Spinal cord (tissue), 10 donors: ENCODE results near the gene SMIM15. TPM values are rescaled to one million over a fixed set of nuclear protein-coding genes. Genes with fewer than 3 reads are reported as not detected.

Experiments
- DNase-seq, 6 donors: peaks; one replicate each; pipeline versions ENCODE4 v3.0.0 to v3.0.0-alpha.2; 2013 to 2015; ENCODE audit warnings: low spot score in 6 of 6, low read depth in 4 of 6
- H3K27ac ChIP-seq: one replicate; pipeline ENCODE4 v1.5.1; 2013; ENCODE audit warnings: low read depth, low read length, control low read depth
- H3K27me3 ChIP-seq: one replicate; pipeline ENCODE4 v1.6.1; 2013; ENCODE audit warnings: low read length; ENCODE audit not compliant: control insufficient read depth, insufficient read depth
- H3K36me3 ChIP-seq: one replicate; pipeline ENCODE4 v1.6.1; 2013; ENCODE audit warnings: low read length; ENCODE audit not compliant: control insufficient read depth, insufficient read depth
- H3K4me1 ChIP-seq: one replicate; pipeline ENCODE4 v1.6.1; 2013; ENCODE audit warnings: low read length; ENCODE audit not compliant: control insufficient read depth, insufficient read depth
- H3K4me3 ChIP-seq: one replicate; pipeline ENCODE4 v1.5.1; 2013; ENCODE audit warnings: low read depth, low read length, control low read depth
- H3K9me3 ChIP-seq: one replicate; pipeline ENCODE4 v1.6.1; 2013; ENCODE audit warnings: low read length; ENCODE audit not compliant: control insufficient read depth, insufficient read depth
- WGBS: methylation state at CpG from one replicate; pipeline ENCODE4 v1.1.5; 2013; ENCODE audit warnings: missing lambda C conversion rate; ENCODE audit not compliant: insufficient coverage; 5-methylcytosine and 5-hydroxymethylcytosine counted together
- polyA plus RNA-seq, 2 donors: library from polyadenylated mRNA; unstranded; fragments of 120-200 nt; gene quantifications; one replicate each; pipeline ENCODE4 v1.2.1, GENCODE V29; 2013; ENCODE audit not compliant: insufficient read length in 2 of 2
- total RNA-seq, 2 donors: library from RNA; depleted of rRNA in 1 of 2; stranded (reverse); fragments of 120-200 nt in 1 of 2; fragments of >200 nt in 1 of 2; gene quantifications; one replicate each; pipeline versions ENCODE4 v1.2.3 to v1.2.4, GENCODE V29; 2013 to 2014
- donor health status: healthy.

Gene SMIM15
- total and polyA plus RNA-seq, 4 donors: 30.6 to 58.6 (median 43.0) TPM

GRCh38 chr5:61167382-61167781, 5.1 kb upstream of the SMIM15 start:
- no peak overlapping the region for H3K4me3 ChIP-seq
- H3K27ac ChIP-seq: no peak overlapping the region
- no peaks in the 10 kb centered on the region for H3K36me3 ChIP-seq
- DNase-seq: peak in 3 of 6 donors; percentile 17 to 84 (median 58)
- 20% methylated on average over 1 of the region's 4 CpGs for WGBS
- peaks cover 5% of the 10 kb centered on the region for H3K4me1 ChIP-seq
- no peaks in the 10 kb centered on the region for H3K9me3 ChIP-seq
- H3K27me3 ChIP-seq: no peaks in the 10 kb centered on the region

- WGBS: 100% methylated on average over 10 of the region's 13 CpGs
- no peak overlapping the region for H3K4me3 ChIP-seq
- H3K9me3 ChIP-seq: no peaks in the 10 kb centered on the region
Observed at GRCh38 chr5:61163905-61164304, 1.6 kb upstream of the SMIM15 start.

DNA sequence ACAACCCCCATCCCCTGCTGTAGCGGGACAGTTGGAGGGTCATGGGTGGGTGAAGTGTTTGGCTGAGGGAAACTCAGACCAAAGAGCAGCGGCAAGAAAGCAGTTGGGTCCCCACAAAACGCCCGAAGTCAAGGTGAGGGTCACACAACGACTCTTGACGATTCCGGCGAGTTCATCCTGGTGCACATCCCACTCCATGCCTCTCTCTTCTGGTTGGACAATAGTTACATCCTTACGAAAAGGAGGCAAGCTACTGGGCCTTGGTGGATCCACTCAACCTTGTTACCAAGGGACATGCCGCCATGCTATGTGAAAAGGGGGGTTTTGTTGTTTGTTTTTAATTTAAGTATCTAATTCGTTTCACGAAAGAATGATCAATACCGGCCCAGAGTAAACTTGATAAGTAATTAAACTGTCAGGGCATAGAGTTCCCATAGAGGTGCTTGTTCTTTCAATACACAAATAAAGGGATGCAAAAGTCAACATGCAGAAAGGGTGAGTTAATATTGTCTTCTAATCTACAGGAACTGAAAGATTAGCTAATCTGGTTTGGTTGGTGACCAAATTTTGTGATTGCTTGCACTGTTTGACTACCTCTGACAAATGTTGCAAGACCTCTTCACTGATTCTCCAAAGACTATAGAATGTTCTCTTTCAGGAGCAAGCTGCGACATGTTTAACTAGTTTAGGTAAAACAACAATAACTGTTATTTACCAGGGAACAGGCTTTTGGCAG, 732 bp upstream of the SMIM15 start:
- Histone ChIP-seq H3K27ac (peak overlapping the region; percentile 93), H3K9me3 (no peaks in the 10 kb centered on the region), H3K36me3 (no peaks in the 10 kb centered on the region), H3K27me3 (no peaks in the 10 kb centered on the region), H3K4me3 (peak overlapping the region; percentile 98), H3K4me1 (peaks cover 5% of the 10 kb centered on the region)
- WGBS: 8% methylated on average over 10 of the region's 14 CpGs
- DNase-seq: peak in 2 of 6 donors; percentile 6 to 54

More at GRCh38 chr5:61163905-61164304, 1.6 kb upstream of the SMIM15 start:
- Histone ChIP-seq H3K27me3 (no peaks in the 10 kb centered on the region), H3K4me1 (peaks cover 5% of the 10 kb centered on the region), H3K36me3 (no peaks in the 10 kb centered on the region), H3K27ac (no peak overlapping the region)
- no peak for DNase-seq

DNA sequence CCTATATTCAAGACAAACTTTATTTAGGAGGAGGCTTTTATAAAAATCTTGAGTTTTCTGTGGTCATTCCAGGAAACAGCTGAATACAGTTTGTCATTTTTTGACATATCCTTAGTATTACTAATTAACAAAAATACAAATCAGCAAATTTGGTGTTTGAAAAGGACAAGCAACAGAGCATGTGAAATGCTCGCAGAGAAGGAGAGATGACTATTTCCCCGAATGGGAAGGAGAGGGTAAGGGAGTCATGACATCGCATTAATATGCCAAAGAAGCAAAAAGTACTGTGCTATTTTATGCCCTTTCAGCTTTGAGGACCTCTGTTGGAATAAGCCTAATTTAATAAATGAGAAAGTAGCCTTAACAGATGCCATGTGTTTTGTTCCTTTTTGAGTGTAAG, 1.8 kb downstream of the SMIM15 start:
- no peak overlapping the region for H3K27ac ChIP-seq
- H3K36me3 ChIP-seq: no peaks in the 10 kb centered on the region
- H3K4me3 ChIP-seq: no peak overlapping the region
- 100% methylated on average over 1 of the region's 3 CpGs for WGBS
- DNase-seq: no peak
- no peaks in the 10 kb centered on the region for H3K9me3 ChIP-seq
- H3K27me3 ChIP-seq: no peaks in the 10 kb centered on the region
- H3K4me1 ChIP-seq: peaks cover 5% of the 10 kb centered on the region

- DNase-seq: peak in 1 of 6 donors; percentile 11
- peaks cover 5% of the 10 kb centered on the region for H3K4me1 ChIP-seq
- H3K27ac ChIP-seq: no peak overlapping the region
- no peaks in the 10 kb centered on the region for H3K9me3 ChIP-seq
- no peaks in the 10 kb centered on the region for H3K27me3 ChIP-seq
- no peaks in the 10 kb centered on the region for H3K36me3 ChIP-seq
- no peak overlapping the region for H3K4me3 ChIP-seq
- WGBS: 80% methylated on average over 1 of the region's 4 CpGs
Observed at GRCh38 chr5:61159836-61160235, 2.4 kb downstream of the SMIM15 start.

DNA sequence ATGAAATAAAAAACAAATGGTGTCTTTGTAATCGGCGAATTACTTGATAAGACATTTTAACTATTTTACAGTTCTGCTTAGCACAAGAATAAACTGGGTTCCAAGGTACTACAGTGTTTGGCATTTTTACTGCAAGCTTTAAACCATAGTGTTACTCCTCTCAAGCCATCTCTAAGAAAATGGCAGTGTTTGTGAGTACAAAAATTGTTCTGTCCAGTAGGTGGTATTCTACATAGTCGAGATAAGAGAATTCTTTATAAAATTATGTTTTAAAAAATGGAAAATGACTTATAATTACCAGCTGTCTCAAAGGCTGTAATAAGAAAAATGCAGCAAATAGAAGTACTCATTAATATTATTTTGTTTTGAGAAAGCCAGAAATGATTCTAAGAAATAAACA, 3.2 kb downstream of the SMIM15 start:
- WGBS: no CpG with 5 or more reads among the region's 3 CpGs
- Histone ChIP-seq H3K36me3 (no peaks in the 10 kb centered on the region), H3K27ac (no peak overlapping the region), H3K9me3 (no peaks in the 10 kb centered on the region), H3K4me1 (peaks cover 5% of the 10 kb centered on the region), H3K27me3 (no peaks in the 10 kb centered on the region), H3K4me3 (no peak overlapping the region)
- peak in 1 of 6 donors; percentile 8 for DNase-seq

- no peak for DNase-seq
- WGBS: no CpG with 5 or more reads among the region's 2 CpGs
- Histone ChIP-seq H3K27ac (no peak overlapping the region), H3K27me3 (no peaks in the 10 kb centered on the region), H3K4me1 (no peaks in the 10 kb centered on the region), H3K9me3 (no peaks in the 10 kb centered on the region), H3K36me3 (no peaks in the 10 kb centered on the region), H3K4me3 (no peak overlapping the region)
Observed at GRCh38 chr5:61151893-61152292, 10.4 kb downstream of the SMIM15 start.

GRCh38 chr5:61148515-61148914, 13.8 kb downstream of the SMIM15 start:
- Histone ChIP-seq H3K27me3 (no peaks in the 10 kb centered on the region), H3K9me3 (peaks cover 2% of the 10 kb centered on the region), H3K4me1 (no peaks in the 10 kb centered on the region), H3K4me3 (no peak overlapping the region), H3K27ac (no peak overlapping the region), H3K36me3 (no peaks in the 10 kb centered on the region)
- DNase-seq: no peak

DNA sequence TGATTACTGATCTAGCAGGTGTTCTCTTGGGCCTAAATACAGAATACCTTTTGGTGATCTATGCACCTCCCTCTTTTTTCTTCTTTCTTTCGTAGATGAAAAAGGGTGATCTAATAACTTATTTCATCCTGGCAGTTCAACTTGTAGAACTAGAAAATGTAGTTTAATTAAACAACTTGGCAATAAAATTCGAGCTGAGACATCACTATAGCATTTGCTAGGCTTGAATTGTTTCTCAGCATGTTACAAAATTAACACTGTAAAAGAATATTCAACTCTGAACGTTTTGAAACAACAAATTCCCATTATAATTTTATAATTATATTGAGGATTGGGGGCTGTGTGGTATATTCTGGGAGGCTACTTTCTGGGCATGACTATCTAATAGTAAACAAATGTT, 19.5 kb downstream of the SMIM15 start:
- no peaks in the 10 kb centered on the region for H3K4me1 ChIP-seq
- no CpG with 5 or more reads among the region's 3 CpGs for WGBS

DNA sequence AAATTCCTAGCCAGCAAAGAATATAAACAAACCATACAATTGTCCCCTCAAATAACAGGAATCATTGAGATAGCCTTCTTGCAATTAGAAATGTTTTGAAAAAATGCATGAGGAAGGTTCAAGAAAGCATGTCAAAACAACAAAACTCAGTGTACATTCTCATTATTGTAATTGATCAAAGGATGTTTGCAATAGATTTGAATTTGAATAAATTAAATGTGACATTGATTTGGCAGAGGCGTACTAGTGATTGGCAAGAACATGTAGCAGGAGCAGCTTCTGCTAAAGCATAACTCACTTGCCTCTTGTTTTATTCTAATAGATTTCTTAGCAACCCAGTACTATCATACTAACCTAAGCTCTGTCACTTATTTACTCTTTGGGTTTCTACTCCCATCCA, 19.9 kb downstream of the SMIM15 start:
- WGBS: no CpG with 5 or more reads among the region's 1 CpG
- H3K27ac ChIP-seq: no peak overlapping the region
- no peak overlapping the region for H3K4me3 ChIP-seq
- peaks cover 2% of the 10 kb centered on the region for H3K9me3 ChIP-seq
- H3K4me1 ChIP-seq: no peaks in the 10 kb centered on the region
- peak in 2 of 6 donors; percentile 9 to 77 for DNase-seq
- no peaks in the 10 kb centered on the region for H3K27me3 ChIP-seq
- no peaks in the 10 kb centered on the region for H3K36me3 ChIP-seq

More for the DNA sequence above, 19.5 kb downstream of the SMIM15 start:
- Histone ChIP-seq H3K36me3 (no peaks in the 10 kb centered on the region), H3K27me3 (no peaks in the 10 kb centered on the region), H3K9me3 (peaks cover 2% of the 10 kb centered on the region), H3K4me3 (no peak overlapping the region), H3K27ac (no peak overlapping the region)
- peak in 1 of 6 donors; percentile 71 for DNase-seq
